Activated T-cell treated with anti-CD3 and anti-CD28 coated beads, Interleukin-2, amount 50 U/mL, for 48 hours (primary cell): ENCODE measurements around the gene RTN4RL2.

Experiments
- DNase-seq, 2 experiments: peaks; one replicate each; pipeline ENCODE4 v3.0.0-alpha.2; 2020

Gene RTN4RL2

DNA sequence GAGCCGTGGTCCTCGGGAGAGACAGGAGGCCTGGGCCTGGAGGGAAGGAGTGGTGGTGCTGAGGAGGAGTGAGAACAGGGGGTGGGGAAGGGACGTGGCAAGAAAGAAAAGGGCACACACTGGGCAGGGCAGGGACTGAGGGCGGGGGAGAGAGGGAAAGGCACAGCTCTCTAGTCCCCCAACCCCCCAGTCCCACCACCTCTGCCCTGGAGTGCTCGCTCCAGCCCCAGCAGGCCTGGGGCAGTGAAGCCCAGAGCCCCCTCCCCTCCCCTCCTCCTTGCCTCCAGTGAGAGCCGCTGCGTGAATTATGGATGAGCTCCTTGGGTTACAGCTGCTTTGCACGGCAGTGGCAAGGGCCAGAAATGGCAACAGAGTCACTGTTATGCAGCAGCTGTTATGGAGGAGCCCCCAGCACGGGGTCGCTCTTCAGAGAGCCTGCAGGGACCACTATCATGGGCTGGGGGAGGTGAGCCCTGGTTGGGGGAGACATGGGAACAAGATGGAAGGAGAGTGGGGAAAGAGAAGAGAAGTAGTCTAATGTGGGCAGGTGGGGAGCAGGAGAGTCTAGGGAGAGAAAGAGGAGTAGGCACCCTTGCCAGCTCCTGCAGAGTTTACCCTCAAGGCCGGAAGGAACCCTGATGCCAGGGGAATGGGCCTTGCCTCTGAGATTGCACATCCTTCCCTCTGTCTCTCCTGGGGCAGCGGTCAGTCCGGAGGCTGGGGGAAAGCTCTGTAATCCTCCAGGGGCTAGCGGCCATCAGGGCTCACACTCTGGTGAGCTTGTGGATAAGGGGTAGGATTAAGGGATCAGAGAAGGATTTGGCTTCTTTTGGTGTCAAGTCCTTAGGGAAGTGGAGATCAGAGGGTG lies 3.6 kb downstream of the RTN4RL2 start:
- DNase-seq = no peak

DNA sequence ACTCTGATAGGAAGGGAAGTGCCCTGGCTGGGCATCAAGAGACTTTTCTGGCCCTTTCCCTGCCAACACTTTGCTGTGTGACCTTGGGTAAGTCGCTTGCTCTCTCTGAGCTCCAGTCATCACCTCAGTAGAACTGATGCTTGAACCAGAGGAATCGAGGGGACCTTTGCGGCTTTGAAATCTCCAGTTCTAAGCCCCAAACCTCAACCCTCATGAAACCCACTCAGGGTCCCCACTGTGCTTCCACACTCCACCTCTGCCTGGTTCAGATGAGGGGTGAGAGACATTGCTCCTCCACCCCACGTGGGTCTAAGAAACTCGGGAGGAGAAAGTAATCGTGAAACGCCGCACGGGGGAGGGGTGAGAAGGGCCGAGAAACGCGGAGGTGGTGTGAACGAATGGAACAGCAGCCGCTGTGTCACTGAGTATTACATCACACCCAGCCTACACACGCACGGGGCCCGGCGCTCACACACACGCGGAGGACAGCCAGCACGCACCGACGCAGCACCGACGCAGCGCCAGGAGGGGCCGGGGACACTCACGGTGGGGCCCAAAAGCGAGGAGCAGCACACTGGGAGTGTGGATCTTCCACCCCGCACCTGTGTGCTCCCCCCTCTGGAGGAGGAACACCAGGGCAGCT lies 4.3 kb downstream of the RTN4RL2 start:
- no peak for DNase-seq

DNA sequence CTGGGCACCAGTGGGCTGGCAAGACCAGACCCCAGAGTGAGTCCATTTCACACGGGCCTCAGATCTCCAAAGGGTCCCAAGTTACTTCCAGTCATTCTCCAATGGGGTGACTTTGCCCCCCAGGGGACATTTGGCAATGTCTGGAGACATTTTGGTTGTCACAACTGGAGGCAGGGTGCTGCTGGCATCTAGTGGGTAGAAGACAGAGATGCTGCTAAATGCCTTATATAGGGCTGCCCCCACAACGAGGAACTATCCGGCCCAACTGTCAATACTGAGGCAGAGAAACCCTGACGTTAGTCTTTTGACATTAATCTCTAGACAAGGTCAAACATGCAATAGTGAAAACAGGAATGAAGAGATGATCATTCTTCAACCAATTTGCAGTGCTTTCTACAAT lies 6.4 kb downstream of the RTN4RL2 start:
- no peak for DNase-seq

DNA sequence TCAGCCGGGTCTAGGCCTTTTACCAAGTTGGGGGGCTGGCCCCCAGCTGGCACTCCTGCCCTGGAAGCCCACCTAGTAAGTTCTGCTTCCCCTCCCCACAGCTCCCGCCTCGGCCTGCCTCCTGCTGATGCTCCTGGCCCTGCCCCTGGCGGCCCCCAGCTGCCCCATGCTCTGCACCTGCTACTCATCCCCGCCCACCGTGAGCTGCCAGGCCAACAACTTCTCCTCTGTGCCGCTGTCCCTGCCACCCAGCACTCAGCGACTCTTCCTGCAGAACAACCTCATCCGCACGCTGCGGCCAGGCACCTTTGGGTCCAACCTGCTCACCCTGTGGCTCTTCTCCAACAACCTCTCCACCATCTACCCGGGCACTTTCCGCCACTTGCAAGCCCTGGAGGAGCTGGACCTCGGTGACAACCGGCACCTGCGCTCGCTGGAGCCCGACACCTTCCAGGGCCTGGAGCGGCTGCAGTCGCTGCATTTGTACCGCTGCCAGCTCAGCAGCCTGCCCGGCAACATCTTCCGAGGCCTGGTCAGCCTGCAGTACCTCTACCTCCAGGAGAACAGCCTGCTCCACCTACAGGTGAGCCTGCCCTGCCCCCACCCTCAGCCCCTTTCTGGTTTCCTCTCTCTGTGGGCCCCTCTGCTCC lies 7.3 kb downstream of the RTN4RL2 start:
- DNase-seq = no peak

DNA sequence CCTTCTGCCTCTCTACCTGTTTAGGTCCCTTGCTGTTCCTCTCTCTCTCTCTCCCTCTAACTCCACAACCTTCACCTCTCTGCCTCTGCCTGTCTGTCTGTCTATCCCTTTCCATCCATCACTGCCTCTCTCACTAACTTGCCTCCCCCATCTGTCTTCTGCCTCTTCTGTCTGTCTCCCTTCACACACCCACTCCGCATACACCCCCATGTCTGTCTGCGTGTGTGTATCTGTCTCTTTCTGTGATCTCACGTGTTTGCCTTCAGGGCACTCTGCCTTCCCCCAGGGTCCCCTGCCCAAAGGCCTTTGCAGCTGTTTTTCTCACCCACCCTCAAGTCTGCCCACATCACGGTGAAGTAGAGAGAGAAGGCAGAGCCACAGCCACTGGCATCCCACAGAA lies 7.9 kb downstream of the RTN4RL2 start:
- no peak for DNase-seq

DNA sequence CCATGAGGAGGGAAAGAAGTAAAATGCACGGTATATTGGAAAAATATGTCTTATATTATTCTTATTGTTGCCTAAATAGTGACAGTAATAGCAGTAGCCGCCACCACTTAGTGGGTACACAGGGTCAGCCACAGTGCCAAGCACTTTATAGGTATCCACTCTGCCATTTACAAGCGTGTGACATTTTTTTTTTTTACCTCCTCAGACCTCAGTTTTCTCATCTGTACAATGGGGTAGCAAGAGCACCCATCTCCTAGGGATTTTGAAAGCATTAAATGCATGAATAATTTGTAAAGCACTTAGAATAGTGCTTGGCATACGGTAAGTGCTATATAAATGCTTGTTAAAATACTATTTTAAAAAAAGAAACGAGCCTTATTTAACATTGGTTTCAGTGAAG lies 8.9 kb downstream of the RTN4RL2 start:
- no peak for DNase-seq

DNA sequence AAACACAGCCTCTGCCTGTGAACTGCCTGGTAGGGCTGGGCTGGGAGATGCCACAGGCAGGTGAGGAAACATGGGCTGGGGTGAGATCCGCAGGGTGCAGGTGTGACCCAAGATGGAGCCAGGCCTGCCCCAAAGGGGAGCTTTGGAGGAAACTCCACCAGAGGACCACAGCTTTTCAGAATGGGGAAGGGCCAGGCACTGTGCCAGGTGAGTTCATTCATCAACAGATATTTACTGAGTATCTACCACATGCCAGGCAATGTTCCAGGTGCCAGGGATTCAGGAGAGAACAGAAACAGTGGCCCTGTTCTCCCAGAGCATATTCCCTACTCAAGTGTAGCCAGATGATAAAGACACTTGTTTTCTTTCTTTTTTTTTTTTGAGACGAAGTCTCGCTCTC lies 11.2 kb downstream of the RTN4RL2 start:
- DNase-seq = no peak

DNA sequence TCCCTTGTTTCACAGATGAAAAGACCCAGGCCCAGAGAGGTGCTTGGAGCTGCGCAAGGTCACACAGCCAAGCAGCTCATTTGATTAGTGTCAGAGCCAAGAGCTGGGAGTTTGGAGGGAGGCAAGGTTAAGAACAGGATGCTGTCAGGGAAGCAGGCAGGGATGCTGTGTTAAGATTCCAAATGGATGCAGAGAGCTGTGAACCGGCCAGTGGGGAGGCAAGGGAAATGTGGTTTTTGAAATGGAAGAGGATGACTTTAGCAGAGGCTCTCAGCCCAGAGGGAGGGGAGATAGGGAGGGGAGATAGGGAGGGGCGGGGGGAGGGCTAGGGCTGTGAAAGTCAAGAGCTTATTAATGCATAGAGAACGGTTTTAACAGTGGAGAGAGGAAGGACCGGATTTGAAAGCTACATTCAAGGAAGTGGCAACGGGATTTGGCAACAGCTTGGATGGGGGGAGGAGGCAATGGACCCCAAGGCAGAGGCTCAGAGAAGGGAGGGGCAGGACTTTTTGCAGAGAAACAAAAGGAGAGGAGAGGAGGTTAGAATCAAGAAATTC lies 13.0 kb downstream of the RTN4RL2 start:
- DNase-seq = no peak

DNA sequence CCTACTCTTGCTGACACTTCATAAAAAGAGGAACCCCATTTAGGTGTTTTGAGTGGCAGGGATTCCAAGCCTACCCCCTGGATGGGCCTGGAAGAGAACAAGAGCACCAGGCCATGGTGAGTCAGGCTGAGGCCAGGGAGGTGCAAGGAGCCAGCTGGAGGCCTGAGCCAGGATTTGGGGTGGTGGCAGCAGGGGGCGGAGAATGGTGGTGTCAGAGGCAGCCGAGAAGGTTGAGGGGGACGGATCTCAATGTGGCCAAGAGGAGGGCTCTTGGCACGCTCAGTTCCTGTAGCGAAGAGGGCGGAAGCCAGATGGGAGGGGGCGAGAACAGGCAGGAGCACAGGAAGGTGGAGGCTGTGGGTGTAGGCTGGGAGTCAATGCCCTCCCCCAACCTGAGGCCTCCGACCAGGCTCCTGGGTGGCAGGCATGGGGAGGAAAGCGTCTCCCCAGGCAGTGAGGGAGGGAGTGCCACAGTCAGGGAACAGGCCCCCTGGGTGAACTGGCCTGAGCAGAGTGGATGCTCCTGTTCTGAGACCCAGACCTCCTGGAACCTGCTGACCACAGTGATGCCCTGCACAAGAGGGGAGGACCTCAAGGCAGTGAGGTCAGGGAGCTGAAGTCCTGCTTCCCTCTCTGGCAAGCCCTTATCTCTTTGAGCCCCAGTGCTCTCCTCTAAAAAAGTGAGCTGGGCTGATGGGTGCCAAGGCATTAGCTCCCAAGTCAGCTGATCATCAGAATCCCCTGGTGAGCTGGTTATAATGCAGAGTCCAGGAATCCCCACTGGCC lies 13.9 kb downstream of the RTN4RL2 start:
- peak; percentile 42 to 55 for DNase-seq

DNA sequence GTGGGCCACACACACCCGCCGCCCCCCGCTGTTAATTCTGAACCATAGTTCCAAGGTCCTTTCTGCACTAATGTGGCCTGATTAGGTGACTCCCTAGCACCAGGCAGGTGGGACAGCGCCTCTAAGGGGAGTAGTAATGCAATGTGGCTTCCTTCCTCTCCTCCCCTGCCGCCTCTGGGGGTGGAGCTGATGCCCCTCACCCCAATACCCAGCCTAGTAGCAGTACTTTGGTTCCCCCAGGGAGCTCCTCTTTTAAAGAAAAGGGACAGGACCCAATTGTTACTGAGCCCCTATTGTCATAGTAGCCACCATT lies 14.4 kb downstream of the RTN4RL2 start:
- DNase-seq = no peak

DNA sequence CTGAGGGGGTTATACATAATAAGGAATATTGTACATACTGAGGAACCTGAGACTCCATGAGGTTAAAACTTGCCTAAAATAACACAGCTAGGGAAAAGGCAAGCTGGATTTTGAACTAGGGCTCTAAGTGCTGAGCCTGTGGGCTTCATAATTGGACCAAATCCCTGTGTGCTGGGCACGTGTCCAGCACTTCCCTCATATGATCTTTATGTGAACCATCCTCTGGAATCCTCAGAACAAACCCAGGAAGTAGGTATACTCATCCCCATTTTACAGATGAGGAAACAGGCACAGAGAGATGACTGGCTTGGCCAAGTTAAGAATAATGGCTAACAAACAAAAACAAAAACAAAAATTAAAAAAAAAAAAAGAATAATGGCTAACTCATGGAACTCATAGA lies 14.9 kb downstream of the RTN4RL2 start:
- DNase-seq = no peak

DNA sequence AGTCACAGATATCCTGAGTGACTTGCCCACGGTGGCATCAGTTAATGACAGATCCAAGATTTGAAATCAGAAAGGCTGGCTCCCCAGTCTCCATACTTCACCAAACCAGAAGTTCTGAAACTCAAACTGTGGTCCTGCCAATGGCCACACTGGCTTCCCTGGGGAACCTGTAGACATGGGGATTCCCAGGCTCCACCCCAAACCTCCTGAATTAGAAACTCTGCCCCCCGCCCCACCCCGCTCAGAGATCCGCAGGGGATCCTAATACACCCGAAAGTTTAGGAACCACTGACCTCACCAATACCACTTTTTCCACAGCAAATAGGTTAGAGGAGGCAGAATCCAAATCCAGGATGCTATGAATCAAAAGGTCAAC lies 15.3 kb downstream of the RTN4RL2 start:
- no peak for DNase-seq

DNA sequence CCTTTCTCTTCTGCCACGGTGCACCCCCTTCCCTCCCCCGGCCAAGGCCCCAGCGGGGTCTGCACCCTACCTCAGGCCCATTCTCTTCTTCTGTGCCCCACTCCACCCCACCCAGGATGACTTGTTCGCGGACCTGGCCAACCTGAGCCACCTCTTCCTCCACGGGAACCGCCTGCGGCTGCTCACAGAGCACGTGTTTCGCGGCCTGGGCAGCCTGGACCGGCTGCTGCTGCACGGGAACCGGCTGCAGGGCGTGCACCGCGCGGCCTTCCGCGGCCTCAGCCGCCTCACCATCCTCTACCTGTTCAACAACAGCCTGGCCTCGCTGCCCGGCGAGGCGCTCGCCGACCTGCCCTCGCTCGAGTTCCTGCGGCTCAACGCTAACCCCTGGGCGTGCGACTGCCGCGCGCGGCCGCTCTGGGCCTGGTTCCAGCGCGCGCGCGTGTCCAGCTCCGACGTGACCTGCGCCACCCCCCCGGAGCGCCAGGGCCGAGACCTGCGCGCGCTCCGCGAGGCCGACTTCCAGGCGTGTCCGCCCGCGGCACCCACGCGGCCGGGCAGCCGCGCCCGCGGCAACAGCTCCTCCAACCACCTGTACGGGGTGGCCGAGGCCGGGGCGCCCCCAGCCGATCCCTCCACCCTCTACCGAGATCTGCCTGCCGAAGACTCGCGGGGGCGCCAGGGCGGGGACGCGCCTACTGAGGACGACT lies 15.9 kb downstream of the RTN4RL2 start:
- peak; percentile 40 to 65 for DNase-seq

DNA sequence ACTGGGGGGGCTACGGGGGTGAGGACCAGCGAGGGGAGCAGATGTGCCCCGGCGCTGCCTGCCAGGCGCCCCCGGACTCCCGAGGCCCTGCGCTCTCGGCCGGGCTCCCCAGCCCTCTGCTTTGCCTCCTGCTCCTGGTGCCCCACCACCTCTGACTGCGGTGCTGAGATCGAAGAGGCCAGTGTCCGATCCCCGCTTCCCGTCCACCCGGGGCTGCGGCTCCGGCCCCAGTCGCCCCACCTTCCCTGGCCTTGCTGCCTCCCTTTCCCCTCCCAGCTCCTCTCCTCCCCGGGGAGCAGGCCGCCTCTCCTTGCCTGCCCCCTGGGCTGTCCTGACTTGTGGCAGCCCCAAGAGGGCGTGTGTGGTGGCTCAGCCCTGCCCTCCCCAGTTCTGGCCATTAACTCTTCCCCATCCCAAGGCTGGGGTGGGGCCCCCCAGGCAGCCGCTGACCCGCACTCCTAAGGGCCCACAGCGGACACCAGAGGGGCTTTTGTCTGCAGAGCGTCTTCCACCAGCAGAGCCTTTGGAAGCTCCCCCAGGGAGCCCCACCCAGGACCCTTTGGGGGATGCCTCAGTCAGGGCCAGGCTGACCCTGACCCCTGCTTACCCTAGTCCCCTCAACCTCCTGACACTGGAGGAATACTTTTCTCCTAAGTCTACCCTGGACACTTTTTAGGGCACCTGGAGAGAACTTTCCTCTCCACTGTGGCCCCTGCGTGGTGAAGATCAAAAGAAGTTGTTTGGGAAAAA lies 16.6 kb downstream of the RTN4RL2 start:
- peak in 1 of 2 experiments; percentile 53 for DNase-seq

DNA sequence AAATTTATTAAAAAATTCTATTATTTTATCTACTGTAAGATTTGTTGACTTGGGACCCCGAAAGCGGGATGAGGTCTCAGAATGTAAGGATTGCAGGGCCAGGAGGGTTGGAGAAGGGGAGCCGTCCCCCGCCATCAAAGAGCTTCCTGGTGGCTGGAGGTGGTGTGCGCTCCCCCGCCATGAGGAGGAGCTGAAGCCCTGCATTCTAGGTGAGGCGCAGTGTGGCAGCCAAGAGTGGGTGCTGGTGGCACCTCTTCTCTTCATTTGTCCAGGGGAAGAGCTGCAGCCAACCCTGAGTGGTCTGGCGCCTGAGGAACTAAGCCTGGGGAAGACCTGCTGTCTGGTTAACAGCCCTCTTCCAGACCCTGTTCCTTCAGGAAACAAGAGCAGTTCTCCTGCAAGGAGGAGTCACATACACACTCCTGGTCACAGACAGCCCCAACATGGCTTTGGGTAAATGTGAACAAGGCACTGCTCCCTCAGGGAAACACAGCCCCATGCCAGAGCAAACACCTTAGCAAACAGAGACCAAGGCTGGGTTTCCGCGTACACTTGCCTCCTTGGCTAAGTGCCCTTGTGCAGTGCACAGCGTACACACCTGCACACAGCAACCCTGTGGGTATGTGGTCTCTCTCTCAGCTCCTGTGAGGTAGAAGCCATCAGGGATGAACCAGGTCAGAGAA lies 17.3 kb downstream of the RTN4RL2 start:
- DNase-seq = no peak

DNA sequence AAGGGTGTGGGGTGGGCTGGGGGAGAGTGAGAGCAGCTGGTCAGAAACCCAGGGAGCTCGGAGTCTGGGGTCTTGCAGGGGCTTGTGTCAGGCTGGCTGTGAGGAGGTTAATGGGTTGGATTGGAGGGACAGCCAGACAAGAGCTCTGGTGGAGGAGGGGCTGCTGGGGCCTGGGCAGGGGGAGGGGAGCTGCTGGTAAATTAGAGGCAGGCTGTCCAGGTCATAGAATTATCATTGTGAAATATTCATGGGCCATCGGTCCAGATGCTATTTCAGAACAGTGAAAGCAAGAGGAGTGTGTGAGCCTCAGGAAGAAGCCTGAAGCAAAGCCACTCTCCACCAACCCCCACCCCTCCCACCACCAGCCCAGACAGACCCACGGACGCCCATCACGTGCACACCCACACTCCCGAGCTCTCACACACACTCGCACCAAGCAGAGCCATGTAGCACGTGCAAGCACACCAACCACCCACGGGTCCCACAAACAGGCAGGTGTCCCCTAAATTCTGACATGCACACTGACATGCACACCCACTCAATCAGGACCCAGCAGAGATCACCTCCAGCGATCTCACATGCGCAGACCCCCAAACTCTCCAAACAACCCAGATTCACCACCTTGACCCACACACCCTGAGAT lies 18.8 kb downstream of the RTN4RL2 start:
- DNase-seq = no peak

DNA sequence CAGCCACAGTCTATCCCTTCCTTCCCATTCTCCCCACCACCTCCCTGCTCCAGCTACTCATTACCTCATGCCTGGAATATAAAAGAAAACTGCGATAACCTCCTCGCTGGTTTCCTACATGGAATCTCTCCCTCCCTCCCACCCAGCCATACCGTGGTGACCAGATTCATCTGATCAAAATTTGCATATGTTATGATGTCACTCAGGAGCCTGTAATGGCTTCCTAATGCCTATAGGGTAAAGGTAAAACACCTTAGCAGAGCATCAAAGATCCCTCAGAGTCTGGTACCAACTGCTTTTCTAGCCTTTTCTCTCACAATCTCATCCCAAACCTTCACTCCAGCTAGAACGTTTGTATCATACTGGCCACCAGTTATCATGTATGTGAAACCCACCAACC lies 19.6 kb downstream of the RTN4RL2 start:
- no peak for DNase-seq

DNA sequence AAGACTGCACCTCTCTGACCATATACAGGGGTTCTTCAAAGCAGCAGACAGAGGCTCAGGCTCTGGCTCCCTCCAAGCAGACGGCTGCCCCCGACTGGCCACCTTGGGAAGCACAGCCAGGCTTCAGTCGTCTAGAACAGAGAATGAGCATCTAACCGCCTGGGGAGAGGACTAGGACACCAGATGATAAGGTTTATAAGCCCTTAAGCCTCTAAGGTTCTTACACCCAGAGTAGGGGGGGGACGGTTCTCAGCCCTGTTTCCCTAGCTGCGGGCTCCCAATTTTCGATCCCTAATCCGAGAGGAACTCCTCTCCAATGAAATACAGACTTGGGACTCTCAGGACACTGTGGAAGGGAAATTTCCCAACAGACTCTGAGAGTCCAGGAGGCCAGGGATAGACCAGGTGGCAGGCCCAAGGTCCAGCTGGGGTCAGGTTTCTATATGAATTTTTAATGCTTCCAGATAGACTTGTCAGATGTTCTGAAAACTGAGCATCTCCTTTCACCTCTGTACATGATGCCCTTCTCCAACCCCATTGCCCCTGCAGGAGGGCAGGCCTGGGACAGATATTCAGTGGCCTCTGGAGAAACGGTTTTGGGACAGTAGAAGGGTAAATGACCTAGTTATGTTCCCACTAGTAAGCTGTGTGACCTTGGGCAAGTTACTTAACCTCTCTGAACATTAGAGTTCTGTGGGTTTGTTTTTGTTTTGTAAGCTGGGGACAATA lies 20.2 kb downstream of the RTN4RL2 start:
- DNase-seq = peak; percentile 88

DNA sequence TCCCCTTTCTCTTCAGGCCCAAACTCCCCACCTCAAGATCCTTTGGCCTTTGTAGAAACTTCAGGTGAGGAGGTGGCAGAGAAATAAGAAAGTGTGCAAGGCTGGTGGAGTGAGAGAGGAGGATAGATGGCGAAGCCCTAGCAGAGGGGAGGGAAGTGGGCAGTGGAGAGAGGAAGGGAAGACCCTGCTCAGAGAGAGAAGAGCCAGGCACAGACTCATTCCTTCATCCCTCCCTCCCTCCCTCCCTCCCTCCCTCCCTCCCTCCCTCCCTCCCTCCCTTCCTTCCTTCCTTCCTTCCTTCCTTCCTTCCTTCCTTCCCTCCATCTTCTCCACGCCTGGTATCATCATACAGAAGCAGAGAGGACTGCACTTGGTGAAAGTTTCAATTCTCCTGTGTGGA lies 21.0 kb downstream of the RTN4RL2 start:
- no peak for DNase-seq
